T-helper 17 cell (primary cell): Measurements from ENCODE around the gene PHYHIPL. TPM values are rescaled to one million over a fixed set of nuclear protein-coding genes. Genes with fewer than 3 reads are reported as not detected.

Experiments
- ATAC-seq: fragments of 150-1000 bp; cut with Tn5 transposase; 2 replicates; pipeline ENCODE4 v1.10.0; 2021; ENCODE audit warnings: mild to moderate bottlenecking, moderate library complexity
- DNase-seq, 3 donors: peaks; one replicate each; pipeline versions ENCODE4 v3.0.0 to v3.0.0-alpha.2; 2020 to 2021
- H3K9me3 ChIP-seq: one replicate; pipeline ENCODE4 v1.7.0; 2013; ENCODE audit warnings: low read length, mild to moderate bottlenecking; ENCODE audit not compliant: control insufficient read depth, poor library complexity, severe bottlenecking
- H3K27ac Mint-ChIP-seq: one replicate; pipeline ENCODE4 v1.8.0; 2022; ENCODE audit warnings: mild to moderate bottlenecking, moderate library complexity, mixed read lengths
- H3K27me3 Mint-ChIP-seq: one replicate; pipeline ENCODE4 v1.8.0; 2022; ENCODE audit warnings: mixed read lengths
- H3K36me3 Mint-ChIP-seq: one replicate; pipeline ENCODE4 v1.8.0; 2022; ENCODE audit warnings: low read depth, mixed read lengths
- H3K4me1 Mint-ChIP-seq: one replicate; pipeline ENCODE4 v1.8.0; 2022; ENCODE audit warnings: mild to moderate bottlenecking, mixed read lengths
- H3K4me3 Mint-ChIP-seq: one replicate; pipeline ENCODE4 v1.8.0; 2022; ENCODE audit warnings: mild to moderate bottlenecking, moderate library complexity, mixed read lengths
- total RNA-seq, 4 donors: library from RNA in 2 of 4; stranded (reverse) in 2 of 4; gene quantifications; one replicate each; pipeline ENCODE4 v1.2.3 and lab custom pipeline; 2022 to 2026

The PHYHIPL gene
- total RNA-seq, 2 donors from 2014 or later: not detected

DNA sequence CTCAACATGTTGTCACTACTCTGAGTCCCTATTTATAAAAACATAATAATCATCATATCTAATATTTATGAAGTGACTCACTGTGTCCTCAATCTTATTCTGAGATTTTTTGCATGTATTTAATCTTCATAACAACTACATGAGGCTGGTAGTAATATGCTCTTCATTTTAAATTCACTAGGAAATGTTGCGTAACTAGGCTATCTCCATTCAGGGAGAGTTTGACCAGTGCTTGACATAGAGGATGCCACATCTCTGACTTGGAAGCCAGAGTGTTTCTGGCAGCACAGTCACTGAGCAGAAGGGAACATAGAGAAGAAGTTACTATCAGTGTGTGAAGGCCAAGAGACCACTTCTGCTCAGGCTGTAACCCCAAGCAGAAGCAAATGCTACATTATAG, 97.0 kb downstream of the PHYHIPL start:
- Mint-ChIP-seq H3K27me3 (peaks cover 5% of the 10 kb centered on the region), H3K4me1 (no peaks in the 10 kb centered on the region), H3K27ac (no peak overlapping the region), H3K36me3 (no peaks in the 10 kb centered on the region), H3K4me3 (no peak overlapping the region)
- ATAC-seq (no peak), DNase-seq (no peak)
- no peaks in the 10 kb centered on the region for H3K9me3 ChIP-seq

DNA sequence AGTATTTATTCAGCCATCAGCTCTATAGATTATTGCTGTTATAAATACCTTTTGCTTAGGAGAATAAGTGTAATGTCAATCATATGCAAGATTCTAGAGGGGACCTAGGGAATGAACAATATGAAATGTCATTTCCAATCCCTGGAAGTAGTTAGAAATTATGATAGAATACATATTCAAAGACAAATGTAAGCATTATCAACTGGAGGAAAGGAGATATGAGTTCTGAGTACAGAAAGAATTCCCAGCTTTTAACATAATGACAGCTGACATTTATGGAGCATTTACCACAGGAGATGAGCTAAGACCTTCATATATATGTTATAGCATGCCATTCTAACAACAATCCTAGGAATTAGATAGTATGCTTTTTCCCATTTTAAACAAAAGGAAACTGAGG, 99.7 kb downstream of the PHYHIPL start:
- no peak overlapping the region for H3K4me3 Mint-ChIP-seq
- no peaks in the 10 kb centered on the region for H3K4me1 Mint-ChIP-seq
- ATAC-seq (no peak), DNase-seq (no peak)
- no peaks in the 10 kb centered on the region for H3K36me3 Mint-ChIP-seq
- H3K9me3 ChIP-seq: no peaks in the 10 kb centered on the region
- no peaks in the 10 kb centered on the region for H3K27me3 Mint-ChIP-seq
- H3K27ac Mint-ChIP-seq: no peak overlapping the region

DNA sequence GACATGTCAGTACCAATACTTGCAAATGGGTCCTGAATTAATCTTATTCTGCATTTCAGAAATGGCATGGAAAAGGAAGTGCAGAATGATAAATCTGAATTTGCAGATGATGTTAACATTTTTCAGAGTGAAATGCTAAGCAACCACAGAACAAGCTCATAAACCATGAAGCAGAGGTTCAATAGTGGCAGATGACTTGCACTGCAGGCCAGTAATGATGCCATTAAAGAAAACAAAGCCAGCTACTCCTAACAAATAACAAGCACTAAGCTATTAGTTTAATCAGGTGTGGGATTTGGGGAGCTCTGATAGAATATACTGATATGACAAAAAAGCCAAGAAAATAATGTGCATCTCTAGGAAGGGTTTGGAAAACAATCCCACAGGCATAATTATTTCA, 100.5 kb downstream of the PHYHIPL start:
- no peaks in the 10 kb centered on the region for H3K27me3 Mint-ChIP-seq
- no peaks in the 10 kb centered on the region for H3K4me1 Mint-ChIP-seq
- H3K9me3 ChIP-seq: no peaks in the 10 kb centered on the region
- DNase-seq: no peak
- no peak overlapping the region for H3K27ac Mint-ChIP-seq
- ATAC-seq: no peak
- H3K4me3 Mint-ChIP-seq: no peak overlapping the region
- H3K36me3 Mint-ChIP-seq: no peaks in the 10 kb centered on the region

DNA sequence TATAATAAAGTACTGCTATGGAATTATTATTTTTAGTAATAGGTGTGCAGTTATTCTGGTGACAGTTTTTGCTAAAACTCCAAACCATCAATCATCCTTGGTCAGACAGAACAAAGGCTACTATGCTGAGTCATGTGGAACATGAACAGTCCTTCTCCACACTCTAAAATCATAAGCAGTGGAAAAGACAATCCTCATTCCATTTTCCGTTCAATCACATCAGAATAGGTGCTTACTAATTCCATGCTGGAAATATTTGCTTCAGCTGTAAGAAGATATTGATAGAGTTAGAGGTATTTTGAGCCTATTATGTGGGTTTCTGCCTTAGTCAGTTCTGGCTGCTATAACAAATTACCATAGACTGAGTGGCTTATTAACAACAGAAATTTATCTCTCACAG, 103.0 kb downstream of the PHYHIPL start:
- H3K9me3 ChIP-seq: no peaks in the 10 kb centered on the region
- no peaks in the 10 kb centered on the region for H3K36me3 Mint-ChIP-seq
- H3K4me3 Mint-ChIP-seq: no peak overlapping the region
- H3K4me1 Mint-ChIP-seq: no peaks in the 10 kb centered on the region
- no peak for DNase-seq
- H3K27me3 Mint-ChIP-seq: no peaks in the 10 kb centered on the region
- ATAC-seq: no peak
- no peak overlapping the region for H3K27ac Mint-ChIP-seq

DNA sequence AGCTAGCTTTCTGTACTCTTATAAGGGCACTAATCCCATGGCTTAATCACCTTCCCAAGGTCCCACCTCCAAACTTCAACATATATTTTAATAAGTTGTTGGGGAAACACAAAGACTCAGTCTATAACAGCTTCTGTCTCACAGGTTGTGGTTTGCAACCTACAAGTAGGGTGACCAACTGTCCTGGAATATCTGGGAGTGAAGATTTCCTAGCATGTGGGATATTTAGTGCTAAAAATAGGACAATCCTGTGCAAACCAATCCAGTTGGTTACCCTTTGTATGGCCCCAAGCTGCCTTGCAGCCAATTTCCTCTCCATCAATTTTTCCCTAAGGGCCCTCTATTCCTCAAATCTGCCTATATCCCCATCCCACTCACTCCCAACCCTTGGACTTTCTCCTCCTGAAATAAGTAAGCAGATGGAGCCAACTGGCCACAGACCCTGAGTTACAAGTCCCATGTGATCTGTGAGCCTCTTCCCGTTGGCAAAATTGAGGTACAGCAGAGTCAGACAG, 103.6 kb downstream of the PHYHIPL start:
- Mint-ChIP-seq H3K4me3 (no peak overlapping the region), H3K36me3 (no peaks in the 10 kb centered on the region), H3K4me1 (no peaks in the 10 kb centered on the region), H3K27ac (no peak overlapping the region), H3K27me3 (no peaks in the 10 kb centered on the region)
- no peaks in the 10 kb centered on the region for H3K9me3 ChIP-seq
- no peak for ATAC-seq
- DNase-seq: no peak

DNA sequence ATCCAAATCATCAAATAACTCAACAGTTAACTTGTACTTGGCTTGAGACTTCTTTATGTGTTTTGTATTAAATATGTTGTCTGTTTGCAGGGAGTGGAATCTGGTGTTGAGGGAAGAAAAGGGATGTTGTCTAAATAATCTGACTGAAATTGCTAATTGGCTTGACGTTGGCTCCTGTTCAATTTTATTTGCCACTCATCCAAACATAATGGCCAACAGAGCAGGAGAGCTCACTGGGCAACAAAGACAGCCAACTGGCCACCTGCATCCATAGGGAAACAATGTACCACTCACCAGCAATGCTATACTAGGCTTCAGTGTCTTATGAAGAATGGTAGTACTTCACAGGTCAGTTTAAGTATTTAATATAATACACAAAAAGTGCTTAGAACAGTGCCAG, 105.4 kb downstream of the PHYHIPL start:
- Mint-ChIP-seq H3K27me3 (no peaks in the 10 kb centered on the region), H3K4me3 (no peak overlapping the region), H3K4me1 (no peaks in the 10 kb centered on the region), H3K27ac (no peak overlapping the region), H3K36me3 (no peaks in the 10 kb centered on the region)
- DNase-seq: no peak
- H3K9me3 ChIP-seq: no peaks in the 10 kb centered on the region
- ATAC-seq: no peak

DNA sequence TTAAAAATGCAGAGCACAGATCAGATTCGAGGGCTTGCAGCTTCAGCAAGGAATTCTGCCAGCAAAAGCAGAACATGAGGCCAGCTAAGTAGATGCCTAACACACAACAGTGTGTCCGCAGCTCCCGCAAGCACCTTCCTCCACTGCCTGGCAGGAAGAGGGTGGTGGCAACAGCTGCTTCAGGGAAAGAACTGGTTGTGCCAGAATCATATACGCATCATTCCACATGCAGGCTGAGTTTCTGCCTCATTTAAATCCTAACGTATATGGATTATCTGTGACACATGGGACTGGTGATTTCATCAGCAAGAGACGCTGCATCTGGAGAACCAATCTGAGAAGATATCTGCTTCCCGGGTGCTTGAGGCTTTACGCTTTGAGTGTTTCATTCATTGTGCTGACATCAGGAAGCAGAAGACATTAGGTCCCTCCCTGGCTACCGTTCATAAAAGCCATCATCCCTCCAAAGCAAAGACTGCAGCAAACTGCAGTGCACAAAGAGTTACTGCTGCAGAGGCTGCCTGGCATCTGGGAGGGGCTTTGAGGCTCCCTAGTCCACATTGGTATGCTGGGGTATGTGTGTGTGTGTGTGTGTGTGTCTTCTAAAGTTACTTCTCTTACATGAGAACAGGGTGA, 107.1 kb downstream of the PHYHIPL start:
- H3K36me3 Mint-ChIP-seq: no peaks in the 10 kb centered on the region
- H3K4me1 Mint-ChIP-seq: no peaks in the 10 kb centered on the region
- DNase-seq: no peak

DNA sequence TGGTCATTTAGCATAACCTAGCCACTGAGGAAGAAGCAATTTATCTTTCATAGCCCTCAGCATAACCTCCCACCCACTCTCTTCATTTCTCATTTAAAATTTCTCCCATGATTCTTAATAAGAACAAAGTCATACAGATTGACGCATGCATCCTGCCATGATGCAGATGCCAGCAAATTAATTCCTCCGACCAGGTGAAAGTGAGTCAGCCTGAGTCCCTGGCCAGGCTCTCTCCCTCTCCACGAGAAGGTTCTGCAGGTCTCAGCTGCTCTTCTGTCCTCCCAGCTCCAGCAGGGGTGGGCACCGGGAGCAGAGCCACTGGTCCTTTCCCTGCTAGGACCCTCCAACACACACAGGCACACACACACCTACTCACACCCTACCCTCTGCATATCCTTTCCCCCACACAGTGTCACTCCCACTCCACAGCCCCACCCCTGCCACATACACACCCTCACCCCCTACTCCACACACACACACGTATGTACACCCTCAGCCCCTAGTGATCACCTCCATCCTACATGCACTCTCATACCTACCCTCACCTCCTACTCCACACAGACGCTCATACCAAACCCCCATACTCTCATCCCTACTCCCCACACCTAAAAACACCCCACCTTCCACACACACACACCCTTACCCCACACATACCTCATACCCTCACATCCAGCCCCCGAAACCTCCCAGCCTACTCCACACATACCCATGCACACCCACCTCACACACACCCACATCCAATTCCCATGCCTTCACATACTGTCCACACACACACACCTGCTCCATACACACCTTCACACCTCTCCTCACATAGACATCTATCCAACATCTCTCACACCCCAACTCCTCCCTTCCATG, 107.9 kb downstream of the PHYHIPL start:
- H3K9me3 ChIP-seq: no peaks in the 10 kb centered on the region
- no peaks in the 10 kb centered on the region for H3K4me1 Mint-ChIP-seq
- H3K4me3 Mint-ChIP-seq: no peak overlapping the region
- no peaks in the 10 kb centered on the region for H3K27me3 Mint-ChIP-seq
- ATAC-seq (no peak), DNase-seq (no peak)
- no peak overlapping the region for H3K27ac Mint-ChIP-seq
- H3K36me3 Mint-ChIP-seq: no peaks in the 10 kb centered on the region

More for the DNA sequence above, 107.1 kb downstream of the PHYHIPL start:
- H3K9me3 ChIP-seq: no peaks in the 10 kb centered on the region
- Mint-ChIP-seq H3K27ac (no peak overlapping the region), H3K4me3 (no peak overlapping the region), H3K27me3 (no peaks in the 10 kb centered on the region)
- no peak for ATAC-seq

DNA sequence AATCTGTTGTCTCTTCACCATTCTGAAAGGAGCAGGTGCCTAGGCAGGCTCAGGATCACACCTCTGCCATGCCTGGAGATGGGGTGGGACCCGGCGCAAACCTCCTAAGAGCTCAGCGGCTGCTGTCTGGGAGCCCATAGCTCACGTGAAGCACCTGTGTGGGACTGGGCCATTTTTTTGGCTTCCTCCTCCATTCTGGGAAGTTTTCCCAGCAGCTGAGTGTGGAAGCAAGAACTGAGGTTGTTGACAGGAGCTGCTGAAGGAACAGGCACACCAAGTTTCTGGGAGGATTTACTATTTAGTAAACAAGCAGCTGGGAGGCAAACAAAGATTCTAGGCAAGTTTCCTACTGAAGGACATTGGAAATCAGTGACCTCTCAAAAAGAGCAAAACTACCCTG, 108.6 kb downstream of the PHYHIPL start:
- no peaks in the 10 kb centered on the region for H3K4me1 Mint-ChIP-seq
- no peaks in the 10 kb centered on the region for H3K9me3 ChIP-seq
- H3K36me3 Mint-ChIP-seq: no peaks in the 10 kb centered on the region
- ATAC-seq: no peak
- no peak for DNase-seq
- H3K27ac Mint-ChIP-seq: no peak overlapping the region
- no peak overlapping the region for H3K4me3 Mint-ChIP-seq
- H3K27me3 Mint-ChIP-seq: no peaks in the 10 kb centered on the region

DNA sequence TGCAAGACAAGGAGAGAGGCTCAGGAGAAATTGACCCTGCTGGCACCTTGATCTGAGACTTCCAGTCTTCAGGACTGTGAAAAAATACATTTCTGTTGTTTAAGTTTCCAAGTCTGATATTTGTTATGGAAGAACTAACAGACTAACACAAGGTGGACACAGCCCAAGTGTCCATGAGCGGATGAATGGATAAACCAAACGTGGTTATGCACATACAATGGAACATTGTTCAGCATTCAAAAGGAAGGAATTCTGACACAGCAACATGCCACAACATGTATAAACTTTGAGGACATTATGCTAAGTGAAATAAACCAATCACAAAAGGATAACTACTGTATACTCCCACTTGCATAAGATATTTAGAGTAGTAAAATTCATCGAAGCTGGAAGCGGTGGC, 109.4 kb downstream of the PHYHIPL start:
- Mint-ChIP-seq H3K27me3 (no peaks in the 10 kb centered on the region), H3K27ac (no peak overlapping the region), H3K4me1 (no peaks in the 10 kb centered on the region), H3K4me3 (no peak overlapping the region), H3K36me3 (no peaks in the 10 kb centered on the region)
- DNase-seq (no peak), ATAC-seq (no peak)
- H3K9me3 ChIP-seq: no peaks in the 10 kb centered on the region

DNA sequence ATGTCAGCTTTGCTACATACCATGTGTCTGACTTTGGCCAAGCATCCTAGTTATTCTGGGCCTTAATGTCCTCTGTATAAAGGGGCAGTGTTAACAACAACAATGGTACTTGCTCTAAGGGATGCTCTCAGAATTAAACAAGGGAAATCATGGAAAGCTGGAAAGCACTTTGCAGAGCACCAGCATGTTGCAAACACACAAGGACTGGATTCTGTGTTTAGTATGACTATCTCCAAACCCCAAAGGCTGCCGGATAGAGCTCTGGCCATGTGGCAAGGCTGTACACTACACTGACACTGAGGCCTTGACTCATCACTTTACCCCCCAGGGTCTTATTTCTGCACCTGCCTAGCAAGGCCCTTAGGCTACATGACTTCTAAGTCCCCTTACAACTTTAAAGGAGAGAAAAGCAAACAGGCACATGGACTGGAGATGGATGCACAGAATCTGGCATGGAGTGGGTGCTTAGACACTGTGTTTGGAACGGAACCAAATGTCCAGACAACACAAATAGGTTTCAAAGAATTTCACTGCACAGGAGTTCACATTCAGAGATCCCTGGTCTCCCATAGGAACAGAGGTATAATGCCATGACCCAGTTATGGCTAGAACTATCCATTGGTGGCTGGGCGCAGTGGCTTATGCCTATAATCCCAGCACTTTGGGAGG, 111.3 kb downstream of the PHYHIPL start:
- H3K9me3 ChIP-seq: no peaks in the 10 kb centered on the region
- Mint-ChIP-seq H3K27ac (no peak overlapping the region), H3K27me3 (no peaks in the 10 kb centered on the region), H3K36me3 (no peaks in the 10 kb centered on the region), H3K4me3 (no peak overlapping the region), H3K4me1 (no peaks in the 10 kb centered on the region)
- no peak for ATAC-seq
- DNase-seq: no peak

DNA sequence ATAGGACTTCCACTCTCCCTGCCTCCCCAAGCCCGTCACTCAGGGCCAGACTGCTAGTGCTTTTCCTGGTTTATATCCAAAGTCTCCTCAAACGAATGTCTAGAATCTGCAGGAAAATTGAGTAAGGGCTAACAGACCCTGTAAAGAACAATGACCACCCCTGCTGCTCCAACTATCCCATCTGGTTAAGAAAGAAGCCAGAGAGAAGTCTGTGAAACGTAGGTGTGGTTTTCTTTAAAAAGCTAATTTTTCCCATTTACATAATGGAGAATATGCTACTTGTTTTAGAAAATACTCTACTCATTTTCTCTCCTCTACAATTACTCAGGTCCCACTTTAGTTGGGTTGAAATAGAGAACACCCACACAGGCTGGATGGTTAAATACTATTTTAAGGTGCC, 113.4 kb downstream of the PHYHIPL start:
- no peak overlapping the region for H3K4me3 Mint-ChIP-seq
- H3K27me3 Mint-ChIP-seq: no peaks in the 10 kb centered on the region
- H3K27ac Mint-ChIP-seq: no peak overlapping the region
- no peaks in the 10 kb centered on the region for H3K4me1 Mint-ChIP-seq
- H3K36me3 Mint-ChIP-seq: no peaks in the 10 kb centered on the region
- no peak for DNase-seq
- H3K9me3 ChIP-seq: no peaks in the 10 kb centered on the region
- ATAC-seq: no peak

DNA sequence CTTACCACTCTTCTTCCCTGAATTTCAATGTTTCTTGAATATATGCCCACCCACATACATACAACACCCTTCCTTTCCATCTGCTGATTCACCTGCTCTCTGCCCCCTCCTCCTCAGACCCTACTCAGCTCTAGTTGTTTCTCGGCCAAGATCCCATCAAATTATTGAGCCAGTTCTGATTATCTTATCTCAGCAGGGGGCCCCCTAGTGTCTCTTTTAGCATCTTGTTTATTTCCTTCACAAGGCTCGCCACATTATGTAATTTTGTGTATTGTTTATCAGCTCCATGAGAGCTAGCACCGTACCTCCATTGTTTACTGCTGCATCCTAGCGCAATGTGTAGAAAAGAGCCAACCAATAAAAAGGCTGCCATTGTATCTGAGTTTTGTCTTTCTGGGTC, 114.0 kb downstream of the PHYHIPL start:
- H3K9me3 ChIP-seq: no peaks in the 10 kb centered on the region
- H3K4me1 Mint-ChIP-seq: no peaks in the 10 kb centered on the region
- ATAC-seq (no peak), DNase-seq (no peak)
- H3K36me3 Mint-ChIP-seq: no peaks in the 10 kb centered on the region
- no peak overlapping the region for H3K27ac Mint-ChIP-seq
- no peaks in the 10 kb centered on the region for H3K27me3 Mint-ChIP-seq
- no peak overlapping the region for H3K4me3 Mint-ChIP-seq
